ENCODE results near the gene NT5C2.

DNA sequence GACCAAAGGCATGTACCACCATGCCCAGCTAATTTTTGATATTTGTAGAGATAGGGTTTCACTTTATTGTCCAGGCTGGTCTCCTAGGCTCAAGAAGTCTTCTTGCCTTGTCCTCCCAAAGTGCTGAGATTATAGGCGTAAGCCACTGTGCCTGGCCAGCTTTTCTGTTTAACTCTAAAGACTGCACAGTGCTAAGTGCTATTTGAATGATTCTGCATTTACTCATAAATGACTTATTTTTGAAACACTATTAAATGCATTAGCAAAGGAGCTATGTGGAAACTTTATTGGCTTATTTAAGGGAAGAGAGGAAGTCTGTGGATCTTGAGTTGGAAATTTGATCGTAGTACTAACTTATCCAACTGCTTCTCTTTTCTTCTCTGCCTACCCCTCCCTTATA is 89.1 kb downstream of the NT5C2 start:
- TF ChIP-seq, protein P1, sequence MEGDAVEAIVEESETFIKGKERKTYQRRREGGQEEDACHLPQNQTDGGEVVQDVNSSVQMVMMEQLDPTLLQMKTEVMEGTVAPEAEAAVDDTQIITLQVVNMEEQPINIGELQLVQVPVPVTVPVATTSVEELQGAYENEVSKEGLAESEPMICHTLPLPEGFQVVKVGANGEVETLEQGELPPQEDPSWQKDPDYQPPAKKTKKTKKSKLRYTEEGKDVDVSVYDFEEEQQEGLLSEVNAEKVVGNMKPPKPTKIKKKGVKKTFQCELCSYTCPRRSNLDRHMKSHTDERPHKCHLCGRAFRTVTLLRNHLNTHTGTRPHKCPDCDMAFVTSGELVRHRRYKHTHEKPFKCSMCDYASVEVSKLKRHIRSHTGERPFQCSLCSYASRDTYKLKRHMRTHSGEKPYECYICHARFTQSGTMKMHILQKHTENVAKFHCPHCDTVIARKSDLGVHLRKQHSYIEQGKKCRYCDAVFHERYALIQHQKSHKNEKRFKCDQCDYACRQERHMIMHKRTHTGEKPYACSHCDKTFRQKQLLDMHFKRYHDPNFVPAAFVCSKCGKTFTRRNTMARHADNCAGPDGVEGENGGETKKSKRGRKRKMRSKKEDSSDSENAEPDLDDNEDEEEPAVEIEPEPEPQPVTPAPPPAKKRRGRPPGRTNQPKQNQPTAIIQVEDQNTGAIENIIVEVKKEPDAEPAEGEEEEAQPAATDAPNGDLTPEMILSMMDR (IDR thresholded peaks at IDR 0.05): no peak
- no peak for TF ChIP-seq POLR2A (IDR thresholded peaks at IDR 0.05)
